Activated naive CD8-positive, alpha-beta T cell treated with anti-CD3 and anti-CD28 coated beads, Interleukin-2, amount 10 ng/mL, durations not matched to agents 7 days and 5 days (primary cell): ENCODE measurements around the gene AP1G2. TPM values are rescaled to one million over a fixed set of nuclear protein-coding genes. Genes with fewer than 3 reads are reported as not detected.

Experiments used
- ATAC-seq: fragments of 150-1000 bp; cut with Tn5 transposase; one replicate; pipeline ENCODE4 v1.10.0; 2021; ENCODE audit warnings: low read depth, moderate library complexity
- POLR2A ChIA-PET: fragments of 350-600 bp; sonication (Branson Sonifier 250); formaldehyde crosslinking; loops from one replicate; lab custom pipeline; 2021; ENCODE audit warnings: antibody characterized with exemption; lab: Charles Lee
- DNase-seq: peaks from one replicate; pipeline ENCODE4 v3.0.0; 2021
- H3K27ac Mint-ChIP-seq: one replicate; pipeline ENCODE4 v1.8.0; 2022; ENCODE audit warnings: mild to moderate bottlenecking, mixed read lengths
- H3K27me3 Mint-ChIP-seq: one replicate; pipeline ENCODE4 v1.8.0; 2022; ENCODE audit warnings: mild to moderate bottlenecking, moderate library complexity, mixed read lengths
- H3K36me3 Mint-ChIP-seq: one replicate; pipeline ENCODE4 v1.8.0; 2021; ENCODE audit warnings: mild to moderate bottlenecking, mixed read lengths
- H3K4me1 Mint-ChIP-seq: one replicate; pipeline ENCODE4 v1.8.0; 2021; ENCODE audit warnings: mixed read lengths
- H3K4me3 Mint-ChIP-seq: one replicate; pipeline ENCODE4 v1.8.0; 2022; ENCODE audit warnings: mild to moderate bottlenecking, moderate library complexity, mixed read lengths
- H3K9me3 Mint-ChIP-seq: one replicate; pipeline ENCODE4 v1.8.0; 2021; ENCODE audit warnings: mixed read lengths
- total RNA-seq, 2 experiments: library from RNA; stranded (reverse); gene quantifications; one replicate each; pipeline ENCODE4 v1.2.3, GENCODE V29; 2021

Gene AP1G2
- total RNA-seq, 2 experiments from 2014 or later = 335 to 389 TPM

- ATAC-seq (no peak), DNase-seq (no peak)
- peaks cover 1% of the 10 kb centered on the region for H3K36me3 Mint-ChIP-seq
- POLR2A ChIA-PET = no interaction called here
- peaks cover 2% of the 10 kb centered on the region for H3K4me1 Mint-ChIP-seq
- H3K27ac Mint-ChIP-seq = no peak overlapping the region
- H3K9me3 Mint-ChIP-seq = no peaks in the 10 kb centered on the region
- H3K4me3 Mint-ChIP-seq = no peak overlapping the region
- H3K27me3 Mint-ChIP-seq = no peaks in the 10 kb centered on the region
Measured at GRCh38 chr14:23517650-23518326, 49.8 kb downstream of the AP1G2 start.

DNA sequence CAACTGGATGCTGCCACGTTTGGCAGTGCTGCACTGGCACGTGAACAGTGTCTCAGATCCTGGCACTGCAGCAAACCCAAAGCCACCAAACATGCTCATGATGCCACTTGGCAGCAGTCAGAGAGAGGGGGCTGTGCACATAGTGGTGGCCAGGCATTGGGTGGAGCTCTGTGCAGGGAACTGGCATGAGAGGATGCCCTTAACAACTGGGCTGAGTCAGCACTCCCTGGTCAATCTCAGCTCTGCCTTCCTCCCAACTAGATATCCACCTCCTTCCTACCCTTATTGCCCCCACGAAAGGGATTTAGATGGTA is 53.0 kb downstream of the AP1G2 start:
- Mint-ChIP-seq H3K36me3 (peaks cover 1% of the 10 kb centered on the region), H3K4me1 (peaks cover 8% of the 10 kb centered on the region), H3K27me3 (no peaks in the 10 kb centered on the region), H3K27ac (no peak overlapping the region), H3K4me3 (no peak overlapping the region), H3K9me3 (no peaks in the 10 kb centered on the region)
- DNase-seq (no peak), ATAC-seq (no peak)
- POLR2A ChIA-PET = no interaction called here

GRCh38 chr14:23513818-23514643 is 53.6 kb downstream of the AP1G2 start:
- H3K4me1 Mint-ChIP-seq = peaks cover 8% of the 10 kb centered on the region
- POLR2A ChIA-PET = no interaction called here
- ATAC-seq (no peak), DNase-seq (no peak)
- peak overlapping the region; percentile 4 for H3K27ac Mint-ChIP-seq
- H3K36me3 Mint-ChIP-seq = peaks cover 1% of the 10 kb centered on the region
- no peaks in the 10 kb centered on the region for H3K9me3 Mint-ChIP-seq
- H3K27me3 Mint-ChIP-seq = no peaks in the 10 kb centered on the region
- H3K4me3 Mint-ChIP-seq = no peak overlapping the region

DNA sequence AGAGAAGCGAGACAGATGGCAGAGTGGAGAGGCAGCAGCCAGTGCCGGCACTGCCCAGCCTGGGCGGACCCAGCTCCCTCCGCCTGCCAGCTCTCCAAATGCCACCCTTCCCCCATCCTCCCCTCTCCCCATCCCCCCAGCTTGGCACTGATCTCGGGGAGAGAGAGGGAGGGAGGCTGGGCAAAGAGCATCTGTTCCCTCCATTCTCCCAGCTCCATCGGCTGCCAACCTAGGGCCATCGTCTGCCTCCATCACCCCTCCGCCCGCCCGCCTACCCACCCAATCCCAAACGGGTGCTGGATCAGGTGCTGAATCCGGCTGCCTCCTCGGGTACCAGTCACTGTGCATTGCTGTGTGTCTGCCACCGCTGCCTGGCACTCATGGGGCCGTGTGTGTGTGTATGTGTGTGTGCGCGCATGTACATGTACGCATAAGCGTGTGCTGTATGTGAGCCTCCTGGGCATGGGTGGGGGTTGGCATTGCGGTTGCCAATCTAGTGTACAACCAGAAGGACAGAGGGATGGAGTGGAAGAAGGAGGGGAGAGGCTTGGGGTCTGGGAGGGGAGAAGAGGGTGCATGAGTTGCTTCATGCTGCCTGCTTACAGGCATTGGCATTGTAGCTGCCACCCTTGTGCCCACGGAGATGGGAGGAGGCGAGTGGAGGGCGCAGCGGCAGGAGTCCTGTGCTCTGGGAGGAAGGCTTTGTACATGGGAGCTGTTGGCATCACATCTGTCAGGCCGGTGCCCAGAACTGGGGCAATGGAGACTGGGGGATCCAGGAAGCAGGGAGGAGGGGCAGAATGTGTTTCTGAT is 54.4 kb downstream of the AP1G2 start:
- Mint-ChIP-seq H3K27ac (peak overlapping the region; percentile 4), H3K27me3 (no peaks in the 10 kb centered on the region), H3K4me3 (peak overlapping the region; percentile 48), H3K36me3 (peaks cover 1% of the 10 kb centered on the region), H3K9me3 (no peaks in the 10 kb centered on the region), H3K4me1 (peaks cover 8% of the 10 kb centered on the region)
- POLR2A ChIA-PET = interaction anchor here (1.1 kb wide), 1 partner anchor 192 kb away, joined by 3 read pairs; the partner anchor contains the start of gene PABPN1
- ATAC-seq = no peak
- no peak for DNase-seq

DNA sequence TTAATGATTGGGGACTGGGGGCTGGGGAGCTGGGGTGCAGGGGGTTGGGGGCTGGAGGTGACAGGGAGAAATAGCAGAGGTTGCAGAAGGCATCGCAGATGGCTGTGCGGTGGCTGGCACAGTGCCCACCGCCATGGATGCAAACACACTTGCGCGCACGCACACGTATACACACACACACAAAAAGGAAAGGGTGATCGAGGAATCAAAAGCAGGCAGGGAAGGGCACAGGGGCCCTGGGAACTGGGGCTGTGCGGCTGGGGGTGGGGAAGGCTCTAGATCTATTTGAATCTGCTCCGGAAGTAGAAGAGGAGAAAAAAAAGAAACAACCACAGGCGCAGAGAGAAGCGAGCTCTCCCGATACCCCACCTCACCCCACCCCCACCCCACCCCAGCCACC is 55.4 kb downstream of the AP1G2 start:
- ATAC-seq = peak; percentile 62
- POLR2A ChIA-PET = interaction anchor here (1.1 kb wide), 1 partner anchor 191 kb away, joined by 3 read pairs; the partner anchor contains the start of gene PABPN1
- peaks cover 1% of the 10 kb centered on the region for H3K36me3 Mint-ChIP-seq
- DNase-seq = no peak
- no peaks in the 10 kb centered on the region for H3K27me3 Mint-ChIP-seq
- H3K9me3 Mint-ChIP-seq = no peaks in the 10 kb centered on the region
- peak overlapping the region; percentile 83 for H3K27ac Mint-ChIP-seq
- H3K4me3 Mint-ChIP-seq = peak overlapping the region; percentile 79
- H3K4me1 Mint-ChIP-seq = peaks cover 8% of the 10 kb centered on the region

Other genes starting within 250 kb of the AP1G2 start
- 100 to 1,000 TPM; 207 to 208 TPM for gene PABPN1, start 246.3 kb downstream of the AP1G2 start, total RNA-seq
- gene SLC22A17, start 214.9 kb downstream of the AP1G2 start, total RNA-seq = 1 to 10 TPM; 3.4 to 4.8 TPM
- not detected for gene EFS, start 202.6 kb downstream of the AP1G2 start, total RNA-seq
- under 1 TPM in 1 of 2 experiments, not detected in 1; 0.39 TPM for gene IL25, start 195.0 kb downstream of the AP1G2 start, total RNA-seq
- gene CMTM5, start 190.7 kb downstream of the AP1G2 start, total RNA-seq = not detected
- gene MYH6, start 159.5 kb downstream of the AP1G2 start, total RNA-seq = not detected
- not detected for gene MYH7, start 132.1 kb downstream of the AP1G2 start, total RNA-seq
- 10 to 100 TPM; 48.0 to 50.8 TPM for gene NGDN, start 98.1 kb downstream of the AP1G2 start, total RNA-seq
- 1 to 10 TPM in 1 of 2 experiments, under 1 TPM in 1; 0.75 to 1.4 TPM for gene ZFHX2, start 16.0 kb downstream of the AP1G2 start, total RNA-seq
- 10 to 100 TPM; 14.2 to 19.2 TPM for gene THTPA, start 11.5 kb downstream of the AP1G2 start, total RNA-seq
- not detected for gene JPH4, start 11.0 kb upstream of the AP1G2 start, total RNA-seq
- gene DHRS2, start 68.6 kb upstream of the AP1G2 start, total RNA-seq = under 1 TPM in 1 of 2 experiments, not detected in 1; 0.17 TPM